SK-N-SH treated with all-trans-retinoic acid at 6 μM for 48 hours (cell line): ENCODE data around the gene BABAM1.

Experiments used
- ATAC-seq: fragments of 200-7000 bp; cut with Tn5 transposase; 3 replicates; pipeline ENCODE4 v1.9.1; 2020; ENCODE audit warnings: mild to moderate bottlenecking, moderate library complexity
- ARNTL ChIP-seq: fragments of 450-650 bp; formaldehyde crosslinking; IDR thresholded peaks from 2 replicates; pipeline ENCODE4 v1.5.0; 2020; ENCODE audit warnings: low read depth, mild to moderate bottlenecking, moderate library complexity, borderline replicate concordance
- BACH2 ChIP-seq: fragments of 250-450 bp; sonication (Bioruptor Pico); IDR thresholded peaks from 2 replicates; pipeline ENCODE4 v1.9.0; 2021; ENCODE audit warnings: mild to moderate bottlenecking, borderline replicate concordance
- CREB5 ChIP-seq: fragments of 250-450 bp; sonication (Bioruptor Pico); IDR thresholded peaks from 2 replicates; pipeline ENCODE4 v1.5.1; 2020; ENCODE audit warnings: low read depth, mild to moderate bottlenecking, moderate library complexity
- CSDC2 ChIP-seq: fragments of 250-450 bp; sonication (Bioruptor Pico); IDR thresholded peaks from 2 replicates; pipeline ENCODE4 v1.5.0; 2020; ENCODE audit warnings: mild to moderate bottlenecking, moderate library complexity
- CSRNP3 ChIP-seq: fragments of 250-450 bp; sonication (Bioruptor Pico); IDR thresholded peaks from 2 replicates; pipeline ENCODE4 v1.5.1; 2021; ENCODE audit warnings: mild to moderate bottlenecking, moderate library complexity
- ESRRG ChIP-seq: fragments of 250-450 bp; sonication (Bioruptor Pico); IDR thresholded peaks from 2 replicates; pipeline ENCODE4 v1.6.1; 2021; ENCODE audit warnings: mild to moderate bottlenecking
- GLIS3 ChIP-seq: fragments of 250-450 bp; sonication (Bioruptor Pico); IDR thresholded peaks from 2 replicates; pipeline ENCODE4 v1.5.0; 2020; ENCODE audit warnings: mild to moderate bottlenecking, moderate library complexity
- ISL1 ChIP-seq: fragments of 250-450 bp; sonication (Bioruptor Pico); IDR thresholded peaks from 2 replicates; pipeline ENCODE4 v2.1.2; 2022; ENCODE audit warnings: mild to moderate bottlenecking, moderate library complexity
- OSR1 ChIP-seq: fragments of 250-450 bp; sonication (Bioruptor Pico); IDR thresholded peaks from 2 replicates; pipeline ENCODE4 v1.8.0; 2022; ENCODE audit warnings: moderate library complexity, mild to moderate bottlenecking, inconsistent platforms
- PATZ1 ChIP-seq: fragments of 250-450 bp; sonication (Bioruptor Pico); IDR thresholded peaks from 2 replicates; pipeline ENCODE4 v1.8.0; 2020; ENCODE audit warnings: mild to moderate bottlenecking, moderate library complexity, borderline replicate concordance
- POU6F1 ChIP-seq: fragments of 250-450 bp; sonication (Bioruptor Pico); IDR thresholded peaks from 2 replicates; pipeline ENCODE4 v1.8.0; 2021; ENCODE audit warnings: low read depth, mild to moderate bottlenecking, moderate library complexity, borderline replicate concordance
- PPARA ChIP-seq: fragments of 250-450 bp; sonication (Bioruptor Pico); IDR thresholded peaks from 2 replicates; pipeline ENCODE4 v1.5.0; 2020; ENCODE audit warnings: mild to moderate bottlenecking, borderline replicate concordance
- RARB ChIP-seq: fragments of 250-450 bp; sonication (Bioruptor Pico); IDR thresholded peaks from 2 replicates; pipeline ENCODE4 v1.8.0; 2021; ENCODE audit warnings: mild to moderate bottlenecking, moderate library complexity
- TCF4 ChIP-seq: fragments of 250-450 bp; sonication (Bioruptor Pico); IDR thresholded peaks from 2 replicates; pipeline ENCODE4 v1.8.0; 2021; ENCODE audit warnings: mild to moderate bottlenecking, moderate library complexity, borderline replicate concordance
- TOX ChIP-seq: fragments of 250-450 bp; sonication (Bioruptor Pico); IDR thresholded peaks from 2 replicates; pipeline ENCODE4 v1.8.0; 2021; ENCODE audit warnings: mild to moderate bottlenecking, moderate library complexity, borderline replicate concordance
- TSHZ2 ChIP-seq: fragments of 250-450 bp; sonication (Bioruptor Pico); IDR thresholded peaks from 2 replicates; pipeline ENCODE4 v1.5.0; 2020; ENCODE audit warnings: mild to moderate bottlenecking, moderate library complexity
- ZC3H10 ChIP-seq: fragments of 250-450 bp; sonication (Bioruptor Pico); IDR thresholded peaks from 2 replicates; pipeline ENCODE4 v1.5.1; 2021; ENCODE audit warnings: mild to moderate bottlenecking, moderate library complexity
- ZFP3 ChIP-seq: fragments of 250-450 bp; sonication (Bioruptor Pico); IDR thresholded peaks from 2 replicates; pipeline ENCODE4 v1.5.0; 2020; ENCODE audit warnings: mild to moderate bottlenecking, moderate library complexity
- ZFP30 ChIP-seq: fragments of 450-650 bp; formaldehyde crosslinking; IDR thresholded peaks from 2 replicates; pipeline ENCODE4 v1.5.0; 2022; ENCODE audit warnings: mild to moderate bottlenecking, moderate library complexity
- ZNF565 ChIP-seq: fragments of 450-650 bp; formaldehyde crosslinking; conservative IDR thresholded peaks from 2 replicates; pipeline ENCODE4 v1.5.0; 2020; ENCODE audit warnings: low read depth, mild to moderate bottlenecking, moderate library complexity
- ZNF70 ChIP-seq: fragments of 450-650 bp; formaldehyde crosslinking; IDR thresholded peaks from 2 replicates; pipeline ENCODE4 v1.5.0; 2020; ENCODE audit warnings: mild to moderate bottlenecking, moderate library complexity
- ZNF8 ChIP-seq: fragments of 450-650 bp; formaldehyde crosslinking; IDR thresholded peaks from 2 replicates; pipeline ENCODE4 v1.5.0; 2020; ENCODE audit warnings: mild to moderate bottlenecking, moderate library complexity

BABAM1 gene

GRCh38 chr19:17309965-17310461, 42.8 kb downstream of the BABAM1 start:
- TF ChIP-seq ZFP30 (CRISPR knock-in tag) (no peak), CREB5 (no peak), CSDC2 (CRISPR knock-in tag) (no peak), ESRRG (CRISPR knock-in tag) (no peak), TCF4 (CRISPR knock-in tag) (no peak), OSR1 (CRISPR knock-in tag) (no peak), ZNF70 (CRISPR knock-in tag) (no peak), CSRNP3 (CRISPR knock-in tag) (no peak), PPARA (CRISPR knock-in tag) (no peak), TSHZ2 (CRISPR knock-in tag) (no peak), ZNF565 (no peak), TOX (CRISPR knock-in tag) (no peak), ISL1 (CRISPR knock-in tag) (no peak), GLIS3 (CRISPR knock-in tag) (no peak), PATZ1 (CRISPR knock-in tag) (no peak), BACH2 (CRISPR knock-in tag) (no peak), ZNF8 (no peak), ZFP3 (CRISPR knock-in tag) (no peak)
- ATAC-seq: no peak

GRCh38 chr19:17311455-17312188, 44.4 kb downstream of the BABAM1 start:
- no peak for TF ChIP-seq OSR1 (CRISPR knock-in tag)
- TF ChIP-seq ARNTL: no peak
- no peak for TF ChIP-seq RARB (CRISPR knock-in tag)
- no peak for TF ChIP-seq CSDC2 (CRISPR knock-in tag)
- no peak for TF ChIP-seq TSHZ2 (CRISPR knock-in tag)
- no peak for TF ChIP-seq ZNF70 (CRISPR knock-in tag)
- TF ChIP-seq TCF4 (CRISPR knock-in tag): no peak
- no peak for TF ChIP-seq TOX (CRISPR knock-in tag)
- TF ChIP-seq POU6F1 (CRISPR knock-in tag): no peak
- TF ChIP-seq GLIS3 (CRISPR knock-in tag): no peak
- no peak for TF ChIP-seq ZFP30 (CRISPR knock-in tag)
- no peak for TF ChIP-seq BACH2 (CRISPR knock-in tag)
- TF ChIP-seq ZNF8: no peak
- TF ChIP-seq ZFP3 (CRISPR knock-in tag): no peak
- no peak for TF ChIP-seq ZC3H10
- TF ChIP-seq ISL1 (CRISPR knock-in tag): no peak
- TF ChIP-seq CREB5: no peak
- TF ChIP-seq ZNF565: no peak
- no peak for TF ChIP-seq PPARA (CRISPR knock-in tag)
- ATAC-seq: no peak
